ENCODE data around the gene MORN5. TPM values are rescaled to one million over a fixed set of nuclear protein-coding genes. Genes with fewer than 3 reads are reported as not detected.

MORN5 gene
- total and polyA plus RNA-seq, 10 donors, result 1.4 TPM; not detected in 9

DNA sequence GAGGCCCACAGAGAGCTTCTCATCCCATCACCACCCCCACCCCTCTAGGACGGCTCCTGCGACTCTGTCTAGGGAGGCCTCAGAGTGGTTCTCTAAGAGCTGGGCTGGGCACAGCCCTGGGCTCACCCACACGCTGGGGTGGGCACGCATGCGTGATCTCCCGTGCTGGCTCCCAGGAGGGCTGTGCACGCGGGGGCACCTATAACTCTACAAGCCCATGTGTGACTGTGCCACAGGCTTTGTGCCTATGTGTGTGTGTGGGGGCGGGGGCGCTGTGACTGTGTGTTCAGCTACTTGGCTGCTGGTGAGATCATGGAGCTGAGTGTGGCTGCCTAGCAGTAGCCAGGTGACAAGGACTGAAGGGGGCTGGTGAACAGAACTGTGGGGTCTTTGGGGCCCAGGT, 32.3 kb upstream of the MORN5 start:
- H3K4me1 ChIP-seq, result peaks cover 13 to 56% (median 44%) of the 10 kb centered on the region in 6 donors
- H3K4me3 ChIP-seq, result no peak overlapping the region
- H3K27me3 ChIP-seq (replicated peaks in 1 of 7), result peaks cover 0 to 65% (median 21%) of the 10 kb centered on the region in 7 donors
- 73 to 92% (median 85%) methylated on average over 2 to 10 of the region's 10 CpGs for WGBS, 5 donors
- DNase-seq, result no peak
- H3K9me3 ChIP-seq, result no peaks in the 10 kb centered on the region
- H3K27ac ChIP-seq, result no peak overlapping the region
- intact Hi-C loops (cut with DNase I; ENCODE audit: low total_unique reads), result loop anchor here (10.0 kb wide), 2 partner anchors 327 to 687 kb away; no protein-coding TSS in a partner anchor
- no peaks in the 10 kb centered on the region for H3K36me3 ChIP-seq
- TF ChIP-seq, protein P1, sequence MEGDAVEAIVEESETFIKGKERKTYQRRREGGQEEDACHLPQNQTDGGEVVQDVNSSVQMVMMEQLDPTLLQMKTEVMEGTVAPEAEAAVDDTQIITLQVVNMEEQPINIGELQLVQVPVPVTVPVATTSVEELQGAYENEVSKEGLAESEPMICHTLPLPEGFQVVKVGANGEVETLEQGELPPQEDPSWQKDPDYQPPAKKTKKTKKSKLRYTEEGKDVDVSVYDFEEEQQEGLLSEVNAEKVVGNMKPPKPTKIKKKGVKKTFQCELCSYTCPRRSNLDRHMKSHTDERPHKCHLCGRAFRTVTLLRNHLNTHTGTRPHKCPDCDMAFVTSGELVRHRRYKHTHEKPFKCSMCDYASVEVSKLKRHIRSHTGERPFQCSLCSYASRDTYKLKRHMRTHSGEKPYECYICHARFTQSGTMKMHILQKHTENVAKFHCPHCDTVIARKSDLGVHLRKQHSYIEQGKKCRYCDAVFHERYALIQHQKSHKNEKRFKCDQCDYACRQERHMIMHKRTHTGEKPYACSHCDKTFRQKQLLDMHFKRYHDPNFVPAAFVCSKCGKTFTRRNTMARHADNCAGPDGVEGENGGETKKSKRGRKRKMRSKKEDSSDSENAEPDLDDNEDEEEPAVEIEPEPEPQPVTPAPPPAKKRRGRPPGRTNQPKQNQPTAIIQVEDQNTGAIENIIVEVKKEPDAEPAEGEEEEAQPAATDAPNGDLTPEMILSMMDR (IDR thresholded peaks at IDR 0.05 in 8 of 11, conservative IDR thresholded peaks at IDR 0.05 in 3 of 11), result no peak

DNA sequence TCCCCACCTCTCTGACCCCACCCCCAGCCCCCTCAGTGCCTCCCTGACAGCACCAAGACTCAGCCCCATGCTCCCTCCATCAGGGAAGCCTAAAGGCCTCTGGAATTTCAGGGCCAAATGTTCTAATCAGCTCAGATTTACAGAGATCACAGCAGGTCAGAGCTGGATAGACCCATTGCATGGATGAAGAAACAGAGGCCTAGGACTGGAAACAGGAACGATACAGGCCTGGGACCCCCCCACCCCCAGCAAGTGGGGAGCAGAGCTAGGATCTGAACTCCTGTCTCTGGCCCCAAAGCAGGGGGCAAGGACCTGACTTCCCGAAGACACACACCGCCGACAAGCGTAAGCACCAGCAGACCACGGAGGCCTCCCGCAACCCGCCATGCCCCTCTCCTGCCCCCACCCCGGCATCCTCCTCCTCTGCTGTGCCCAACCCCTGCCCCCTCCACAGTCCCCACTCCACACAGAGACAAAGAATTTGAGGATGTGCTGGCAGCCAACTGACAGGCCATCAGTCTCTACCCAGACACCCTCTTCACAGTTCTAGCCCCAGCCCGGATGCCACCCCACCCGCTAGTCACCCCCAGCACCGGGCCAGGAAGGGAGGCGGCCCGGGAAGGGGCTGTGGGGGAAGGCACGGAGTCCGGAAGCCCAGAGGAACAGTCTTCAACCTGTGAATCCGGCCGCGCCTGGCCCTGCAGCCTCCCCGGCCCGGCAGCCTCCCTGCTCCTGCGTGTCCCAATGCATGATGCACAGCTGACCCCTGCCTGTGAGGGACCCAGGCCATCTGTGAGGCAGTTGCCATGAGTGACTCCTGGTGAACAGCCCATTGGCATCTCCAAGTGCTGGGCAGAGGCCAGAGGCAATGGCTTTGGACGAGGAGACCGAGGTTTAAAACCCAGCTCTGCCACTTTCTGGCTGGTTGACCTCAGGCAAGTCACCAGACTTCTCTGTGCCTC, 31.4 kb upstream of the MORN5 start:
- 40 to 74% (median 52%) methylated on average over 24 of the region's 24 CpGs for WGBS, 5 donors
- intact Hi-C loops (cut with DNase I; ENCODE audit: low total_unique reads), result loop anchor here (10.0 kb wide), 2 partner anchors 327 to 687 kb away; no protein-coding TSS in a partner anchor
- no peak overlapping the region for H3K4me3 ChIP-seq
- peaks cover 13 to 60% (median 39%) of the 10 kb centered on the region in 6 donors for H3K4me1 ChIP-seq
- DNase-seq, result no peak
- TF ChIP-seq POLR2AphosphoS5 (IDR thresholded peaks at IDR 0.05) (peak; percentile 56 to 74 (median 74)), POLR2A (IDR thresholded peaks at IDR 0.05) (no peak)
- no peaks in the 10 kb centered on the region for H3K9me3 ChIP-seq
- H3K36me3 ChIP-seq, result no peaks in the 10 kb centered on the region
- no peak overlapping the region for H3K27ac ChIP-seq
- H3K27me3 ChIP-seq (replicated peaks in 1 of 7), result peaks cover 0 to 63% (median 21%) of the 10 kb centered on the region in 7 donors

DNA sequence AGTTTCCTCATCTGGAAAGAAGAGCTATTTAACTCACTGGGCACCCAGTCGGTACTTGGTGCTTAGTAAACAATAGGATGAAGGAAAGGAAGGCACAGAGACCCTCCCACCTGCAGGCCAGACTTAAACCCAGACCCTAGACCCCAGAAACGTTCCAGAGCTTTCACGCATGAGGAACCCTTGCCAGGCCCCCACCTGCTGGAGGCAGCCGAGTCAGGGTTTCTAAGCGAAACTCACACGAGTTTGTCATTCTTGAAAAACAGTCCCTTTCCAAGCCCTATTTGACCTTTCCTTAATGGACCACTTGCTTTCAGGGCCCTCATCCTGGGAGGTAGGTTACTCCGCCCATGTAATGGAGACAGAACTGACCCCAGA, 30.8 kb upstream of the MORN5 start:
- no peaks in the 10 kb centered on the region for H3K36me3 ChIP-seq
- DNase-seq, result no peak
- peaks cover 0 to 56% (median 21%) of the 10 kb centered on the region in 7 donors for H3K27me3 ChIP-seq (replicated peaks in 1 of 7)
- no peak overlapping the region for H3K27ac ChIP-seq
- TF ChIP-seq POLR2A (IDR thresholded peaks at IDR 0.05) (no peak), POLR2AphosphoS5 (IDR thresholded peaks at IDR 0.05) (no peak)
- TF ChIP-seq, protein P1 (IDR thresholded peaks at IDR 0.05 in 8 of 11, conservative IDR thresholded peaks at IDR 0.05 in 3 of 11), result no peak
- intact Hi-C loops (cut with DNase I; ENCODE audit: low total_unique reads), result loop anchor here (10.0 kb wide), 2 partner anchors 326 to 686 kb away; no protein-coding TSS in a partner anchor
- H3K4me1 ChIP-seq, result peaks cover 13 to 64% (median 43%) of the 10 kb centered on the region in 6 donors
- WGBS, 5 donors, result 80 to 92% (median 85%) methylated on average over 7 of the region's 7 CpGs
- no peaks in the 10 kb centered on the region for H3K9me3 ChIP-seq
- no peak overlapping the region for H3K4me3 ChIP-seq

DNA sequence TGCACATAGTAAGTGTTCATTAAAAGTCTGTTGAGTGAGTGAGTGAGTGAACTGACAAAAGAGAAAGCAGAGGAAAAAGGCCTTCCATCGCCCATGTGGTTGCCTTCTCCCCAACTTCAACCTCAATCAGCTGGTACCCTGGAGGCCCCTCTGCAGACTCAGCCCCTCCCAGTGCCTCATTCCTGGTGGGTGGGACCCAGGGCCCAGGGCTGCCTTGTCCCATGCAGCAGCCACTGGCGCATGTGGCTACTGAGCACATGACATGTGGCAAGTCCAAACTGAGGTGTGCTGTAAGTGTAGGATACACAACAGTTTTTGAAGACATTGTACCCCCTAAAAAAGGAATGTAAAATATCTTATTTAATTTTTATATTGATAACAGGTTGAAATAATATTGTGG, 29.7 kb upstream of the MORN5 start:
- no peak overlapping the region for H3K4me3 ChIP-seq
- H3K9me3 ChIP-seq, result no peaks in the 10 kb centered on the region
- H3K27ac ChIP-seq, result no peak overlapping the region
- DNase-seq, result no peak
- H3K36me3 ChIP-seq, result no peaks in the 10 kb centered on the region
- intact Hi-C loops (cut with DNase I; ENCODE audit: low total_unique reads), result loop anchor here (10.0 kb wide), 2 partner anchors 325 to 685 kb away; no protein-coding TSS in a partner anchor
- TF ChIP-seq, protein P1 (IDR thresholded peaks at IDR 0.05 in 8 of 11, conservative IDR thresholded peaks at IDR 0.05 in 3 of 11), result no peak
- TF ChIP-seq POLR2A (IDR thresholded peaks at IDR 0.05) (no peak), POLR2AphosphoS5 (IDR thresholded peaks at IDR 0.05) (no peak)
- peaks cover 0 to 46% (median 21%) of the 10 kb centered on the region in 7 donors for H3K27me3 ChIP-seq (replicated peaks in 1 of 7)
- WGBS, 5 donors, result 67 to 93% (median 85%) methylated on average over 2 of the region's 2 CpGs
- peaks cover 13 to 67% (median 44%) of the 10 kb centered on the region in 6 donors for H3K4me1 ChIP-seq

Measured in spleen (tissue), 11 donors.